ENCODE measurements around the gene PPM1M. TPM values are rescaled to one million over a fixed set of nuclear protein-coding genes. Genes with fewer than 3 reads are reported as not detected.

PPM1M gene
- total RNA-seq, 2 experiments from 2014 or later, result 90.7 to 91.9 TPM

DNA sequence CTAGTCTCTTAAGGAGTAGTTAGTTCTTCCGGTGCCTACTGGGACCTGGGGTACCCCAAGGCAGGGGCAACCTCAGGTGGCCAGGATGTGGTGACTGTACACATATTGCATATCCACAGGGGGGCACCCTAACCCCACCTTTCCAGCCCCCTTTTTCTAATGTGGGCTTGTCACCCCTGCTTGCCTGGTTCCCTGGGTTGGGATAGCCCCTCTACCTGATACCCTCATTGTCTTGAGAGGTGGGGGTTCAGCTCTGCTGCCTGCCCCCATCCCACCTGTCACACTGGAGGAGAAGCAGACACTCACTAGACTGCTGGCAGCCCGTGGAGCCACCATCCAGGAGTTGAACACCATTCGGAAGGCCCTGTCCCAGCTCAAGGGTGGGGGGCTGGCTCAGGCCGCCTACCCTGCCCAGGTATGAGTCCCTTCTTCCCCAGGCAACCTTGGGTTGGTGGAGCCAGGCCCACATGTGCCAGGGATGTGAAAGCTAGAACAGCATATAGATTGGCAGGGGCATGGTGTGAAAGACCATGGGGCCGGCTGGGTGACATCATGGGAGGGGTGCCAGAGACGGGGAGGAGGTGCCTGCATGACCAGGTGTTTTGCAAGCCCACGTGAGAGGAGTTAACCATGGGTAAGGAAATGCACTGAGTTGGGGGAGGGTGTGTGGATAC is 46.1 kb downstream of the PPM1M start:
- peak; percentile 70 for DNase-seq
- Mint-ChIP-seq H3K4me1 (ENCODE audit: low read depth) (peaks cover 34% of the 10 kb centered on the region), H3K9me3 (ENCODE audit: insufficient read depth) (no peaks in the 10 kb centered on the region), H3K27ac (peak overlapping the region; percentile 78), H3K36me3 (ENCODE audit: low read depth) (peaks cover 17% of the 10 kb centered on the region), H3K27me3 (ENCODE audit: low read depth) (no peaks in the 10 kb centered on the region), H3K4me3 (no peak overlapping the region)
- ATAC-seq, result peak; percentile 23
- POLR2A ChIA-PET, result interaction anchor here (0.6 kb wide), 1 partner anchor 10 kb away, joined by 4 read pairs; no protein-coding TSS in a partner anchor
- CTCF ChIA-PET, result interaction anchor here (0.6 to 7.9 kb wide), 11 partner anchors 8 to 94 kb away, joined by 3 to 102 read pairs (median 3); partner anchors contain the start of gene WDR82

GRCh38 chr3:52292247-52293065 is 46.9 kb downstream of the PPM1M start:
- H3K27me3 Mint-ChIP-seq (ENCODE audit: low read depth), result no peaks in the 10 kb centered on the region
- ChIA-PET POLR2A (interaction anchor here (0.6 kb wide), 1 partner anchor 9 kb away, joined by 4 read pairs; no protein-coding TSS in a partner anchor), CTCF (interaction anchor here (0.8 to 7.9 kb wide), 11 partner anchors 9 to 93 kb away, joined by 3 to 102 read pairs (median 3); partner anchors contain the start of gene WDR82)
- peaks cover 29% of the 10 kb centered on the region for H3K4me1 Mint-ChIP-seq (ENCODE audit: low read depth)
- H3K4me3 Mint-ChIP-seq, result no peak overlapping the region
- H3K27ac Mint-ChIP-seq, result peak overlapping the region; percentile 78
- H3K36me3 Mint-ChIP-seq (ENCODE audit: low read depth), result peaks cover 12% of the 10 kb centered on the region
- H3K9me3 Mint-ChIP-seq (ENCODE audit: insufficient read depth), result no peaks in the 10 kb centered on the region
- no peak for ATAC-seq
- DNase-seq, result no peak

GRCh38 chr3:52293491-52294319 is 48.1 kb downstream of the PPM1M start:
- ATAC-seq (no peak), DNase-seq (no peak)
- Mint-ChIP-seq H3K36me3 (ENCODE audit: low read depth) (peaks cover 12% of the 10 kb centered on the region), H3K4me1 (ENCODE audit: low read depth) (peaks cover 26% of the 10 kb centered on the region), H3K9me3 (ENCODE audit: insufficient read depth) (no peaks in the 10 kb centered on the region), H3K4me3 (no peak overlapping the region), H3K27me3 (ENCODE audit: low read depth) (no peaks in the 10 kb centered on the region), H3K27ac (no peak overlapping the region)
- POLR2A ChIA-PET, result no interaction called here
- CTCF ChIA-PET, result interaction anchor here (7.9 kb wide), 1 partner anchor 45 kb away, joined by 102 read pairs; no protein-coding TSS in a partner anchor

DNA sequence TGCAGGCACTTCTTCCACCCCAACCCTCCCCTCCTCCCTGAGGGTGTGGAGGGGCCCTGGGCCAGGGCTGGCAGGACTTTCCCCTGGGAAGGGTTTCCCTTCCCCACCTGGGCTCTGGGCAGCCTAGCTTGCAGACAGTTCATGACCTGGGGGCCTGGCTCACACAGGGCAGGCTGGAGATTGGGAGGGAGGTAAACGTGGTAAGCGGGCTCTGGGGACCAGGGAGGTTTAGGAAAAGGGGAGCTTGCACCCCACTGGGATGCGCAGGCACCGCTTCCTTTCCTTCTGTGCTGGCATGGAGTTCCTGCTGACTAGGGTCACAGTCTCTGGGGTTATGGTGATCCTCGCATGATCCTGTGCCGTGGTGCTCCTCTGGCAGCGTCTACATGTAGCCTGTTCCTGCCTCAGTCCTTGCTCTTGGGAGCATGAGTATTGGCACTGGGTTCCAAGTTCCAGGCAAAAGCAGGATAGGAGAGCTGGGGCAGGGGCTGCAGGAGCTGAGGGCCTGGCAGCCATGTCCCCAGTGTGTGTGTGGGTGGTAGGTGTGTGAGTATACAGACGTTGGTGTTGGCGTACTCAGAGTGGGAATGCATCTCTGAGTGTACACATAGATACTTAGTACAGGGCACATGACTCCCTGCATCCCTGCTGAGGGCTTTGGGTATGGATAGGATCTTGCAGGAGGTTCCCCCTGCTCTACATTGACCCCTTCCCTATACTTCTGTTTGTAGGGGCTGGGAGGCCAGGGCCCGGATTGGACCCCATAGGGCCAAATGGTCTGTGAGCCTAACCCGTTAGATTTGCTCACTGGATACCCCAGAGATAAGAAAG is 49.0 kb downstream of the PPM1M start:
- Mint-ChIP-seq H3K9me3 (ENCODE audit: insufficient read depth) (no peaks in the 10 kb centered on the region), H3K27ac (no peak overlapping the region), H3K4me3 (no peak overlapping the region), H3K36me3 (ENCODE audit: low read depth) (peaks cover 12% of the 10 kb centered on the region), H3K27me3 (ENCODE audit: low read depth) (no peaks in the 10 kb centered on the region), H3K4me1 (ENCODE audit: low read depth) (peaks cover 18% of the 10 kb centered on the region)
- POLR2A ChIA-PET, result no interaction called here
- CTCF ChIA-PET, result interaction anchor here (3.2 to 7.9 kb wide), 2 partner anchors 44 kb away, joined by 22 to 102 read pairs; no protein-coding TSS in a partner anchor
- DNase-seq (no peak), ATAC-seq (no peak)

GRCh38 chr3:52295671-52296208 is 50.2 kb downstream of the PPM1M start:
- Mint-ChIP-seq H3K36me3 (ENCODE audit: low read depth) (peaks cover 12% of the 10 kb centered on the region), H3K9me3 (ENCODE audit: insufficient read depth) (no peaks in the 10 kb centered on the region), H3K4me3 (no peak overlapping the region), H3K27ac (no peak overlapping the region), H3K27me3 (ENCODE audit: low read depth) (no peaks in the 10 kb centered on the region), H3K4me1 (ENCODE audit: low read depth) (peaks cover 13% of the 10 kb centered on the region)
- DNase-seq (no peak), ATAC-seq (no peak)
- ChIA-PET CTCF (interaction anchor here (0.6 to 3.2 kb wide), 2 partner anchors 43 to 170 kb away, joined by 3 to 22 read pairs; no protein-coding TSS in a partner anchor), POLR2A (interaction anchor here (1.2 to 1.8 kb wide), 2 partner anchors 43 to 59 kb away, joined by 3 to 5 read pairs; no protein-coding TSS in a partner anchor)

GRCh38 chr3:52297242-52298148 is 51.9 kb downstream of the PPM1M start:
- H3K36me3 Mint-ChIP-seq (ENCODE audit: low read depth), result peaks cover 2% of the 10 kb centered on the region
- no peak overlapping the region for H3K4me3 Mint-ChIP-seq
- no peaks in the 10 kb centered on the region for H3K27me3 Mint-ChIP-seq (ENCODE audit: low read depth)
- ChIA-PET POLR2A (interaction anchor here (1.8 kb wide), 1 partner anchor 41 kb away, joined by 5 read pairs; no protein-coding TSS in a partner anchor), CTCF (interaction anchor here (1.1 to 3.2 kb wide), 3 partner anchors 9 to 66 kb away, joined by 3 to 22 read pairs (median 4); no protein-coding TSS in a partner anchor)
- H3K4me1 Mint-ChIP-seq (ENCODE audit: low read depth), result no peaks in the 10 kb centered on the region
- H3K27ac Mint-ChIP-seq, result no peak overlapping the region
- no peak for ATAC-seq
- H3K9me3 Mint-ChIP-seq (ENCODE audit: insufficient read depth), result no peaks in the 10 kb centered on the region
- DNase-seq, result no peak

GRCh38 chr3:52298149-52299098 is 52.9 kb downstream of the PPM1M start:
- Mint-ChIP-seq H3K27ac (no peak overlapping the region), H3K4me1 (ENCODE audit: low read depth) (no peaks in the 10 kb centered on the region), H3K4me3 (no peak overlapping the region), H3K36me3 (ENCODE audit: low read depth) (peaks cover 2% of the 10 kb centered on the region), H3K9me3 (ENCODE audit: insufficient read depth) (no peaks in the 10 kb centered on the region), H3K27me3 (ENCODE audit: low read depth) (no peaks in the 10 kb centered on the region)
- POLR2A ChIA-PET, result interaction anchor here (1.2 kb wide), 1 partner anchor 9 kb away, joined by 5 read pairs; no protein-coding TSS in a partner anchor
- CTCF ChIA-PET, result interaction anchor here (1.6 to 3.2 kb wide), 2 partner anchors 40 to 41 kb away, joined by 5 to 22 read pairs; no protein-coding TSS in a partner anchor
- ATAC-seq (no peak), DNase-seq (no peak)

GRCh38 chr3:52299247-52299878 is 53.8 kb downstream of the PPM1M start:
- Mint-ChIP-seq H3K36me3 (ENCODE audit: low read depth) (peaks cover 2% of the 10 kb centered on the region), H3K4me3 (no peak overlapping the region), H3K9me3 (ENCODE audit: insufficient read depth) (no peaks in the 10 kb centered on the region), H3K27ac (no peak overlapping the region), H3K27me3 (ENCODE audit: low read depth) (no peaks in the 10 kb centered on the region), H3K4me1 (ENCODE audit: low read depth) (no peaks in the 10 kb centered on the region)
- ATAC-seq (no peak), DNase-seq (no peak)
- ChIA-PET CTCF (interaction anchor here (1.6 kb wide), 1 partner anchor 40 kb away, joined by 5 read pairs; no protein-coding TSS in a partner anchor), POLR2A (interaction anchor here (1.2 kb wide), 1 partner anchor 8 kb away, joined by 5 read pairs; no protein-coding TSS in a partner anchor)

All from activated CD8-positive, alpha-beta T cell treated with anti-CD3 and anti-CD28 coated beads, Interleukin-2, amount 10 ng/mL, durations not matched to agents 7 days and 5 days (primary cell).